Thymus (tissue), 11 donors: Measurements from ENCODE around the gene KRTAP9-4. TPM values are rescaled to one million over a fixed set of nuclear protein-coding genes. Genes with fewer than 3 reads are reported as not detected.
"Not testable (repeated sequence)": the region's sequence is repeated elsewhere in the genome, so short reads cannot be mapped to it uniquely, and the experiment has no call there.

Source experiments
- DNase-seq, 9 donors: peaks; one replicate each; pipeline ENCODE4 v3.0.0-alpha.2; 2013; ENCODE audit warnings: low spot score in 9 of 9, low read depth in 6 of 9, missing footprints in 1 of 9
- H3K27ac ChIP-seq, 2 donors: one replicate each; pipeline ENCODE4 v1.5.1; 2013; ENCODE audit warnings: control low read depth in 1 of 2, low read depth in 1 of 2, low read length in 1 of 2, mild to moderate bottlenecking in 1 of 2, moderate library complexity in 1 of 2
- H3K27me3 ChIP-seq, 2 donors: one replicate each; pipeline ENCODE4 v1.5.1; 2013; ENCODE audit warnings: low read length in 1 of 2; ENCODE audit not compliant: control insufficient read depth in 2 of 2, insufficient read depth in 1 of 2
- H3K36me3 ChIP-seq, 2 donors: one replicate each; pipeline ENCODE4 v1.5.1; 2013; ENCODE audit warnings: low read length in 1 of 2, mild to moderate bottlenecking in 1 of 2, moderate library complexity in 1 of 2; ENCODE audit not compliant: control insufficient read depth in 2 of 2, insufficient read depth in 2 of 2
- H3K4me1 ChIP-seq, 2 donors: one replicate each; pipeline ENCODE4 v1.5.1; 2013; ENCODE audit warnings: low read length in 2 of 2; ENCODE audit not compliant: control insufficient read depth in 2 of 2, insufficient read depth in 2 of 2
- H3K4me3 ChIP-seq, 2 donors: one replicate each; pipeline ENCODE4 v1.5.1; 2013; ENCODE audit warnings: low read length in 2 of 2, control low read depth in 1 of 2, mild to moderate bottlenecking in 1 of 2
- H3K9me3 ChIP-seq, 2 donors: one replicate each; pipeline ENCODE4 v1.5.1; 2013; ENCODE audit warnings: low read length in 1 of 2, mild to moderate bottlenecking in 1 of 2; ENCODE audit not compliant: control insufficient read depth in 2 of 2, insufficient read depth in 1 of 2
- WGBS: extraction: QIAGEN DNeasy Blood & Tissue Kit; methylation state at CpG from one replicate; pipeline ENCODE4 v1.1.7; 2013; 5-methylcytosine and 5-hydroxymethylcytosine counted together
- polyA plus RNA-seq: library from polyadenylated mRNA; stranded (reverse); fragments of 200-250 nt; gene quantifications from one replicate; pipeline ENCODE4 v1.2.3, GENCODE V29; 2013
- total RNA-seq: library from RNA; stranded (reverse); fragments of 120-200 nt; gene quantifications from one replicate; pipeline ENCODE4 v1.2.4, GENCODE V29; 2013
- donor health status: healthy.

Gene KRTAP9-4
- total and polyA plus RNA-seq, 2 donors = 0.05 TPM; not detected in 1

GRCh38 chr17:41258406-41258805 lies 8.9 kb downstream of the KRTAP9-4 start:
- Histone ChIP-seq H3K36me3 (no peaks in the 10 kb centered on the region), H3K9me3 (no peaks in the 10 kb centered on the region), H3K4me1 (no peaks in the 10 kb centered on the region), H3K27ac (no peak overlapping the region), H3K4me3 (no peak overlapping the region), H3K27me3 (no peaks in the 10 kb centered on the region)
- no peak for DNase-seq

- H3K27ac ChIP-seq = no peak overlapping the region
- 95% methylated on average over 2 of the region's 2 CpGs for WGBS
- H3K9me3 ChIP-seq = no peaks in the 10 kb centered on the region
- no peak for DNase-seq
- H3K27me3 ChIP-seq = no peaks in the 10 kb centered on the region
- no peak overlapping the region for H3K4me3 ChIP-seq
- H3K4me1 ChIP-seq = no peaks in the 10 kb centered on the region
- H3K36me3 ChIP-seq = no peaks in the 10 kb centered on the region
Observed at GRCh38 chr17:41263212-41263611, 13.7 kb downstream of the KRTAP9-4 start.

- DNase-seq = no peak
- no peaks in the 10 kb centered on the region for H3K36me3 ChIP-seq
- 94% methylated on average over 3 of the region's 3 CpGs for WGBS
Observed at GRCh38 chr17:41264599-41264998, 15.1 kb downstream of the KRTAP9-4 start.

DNA sequence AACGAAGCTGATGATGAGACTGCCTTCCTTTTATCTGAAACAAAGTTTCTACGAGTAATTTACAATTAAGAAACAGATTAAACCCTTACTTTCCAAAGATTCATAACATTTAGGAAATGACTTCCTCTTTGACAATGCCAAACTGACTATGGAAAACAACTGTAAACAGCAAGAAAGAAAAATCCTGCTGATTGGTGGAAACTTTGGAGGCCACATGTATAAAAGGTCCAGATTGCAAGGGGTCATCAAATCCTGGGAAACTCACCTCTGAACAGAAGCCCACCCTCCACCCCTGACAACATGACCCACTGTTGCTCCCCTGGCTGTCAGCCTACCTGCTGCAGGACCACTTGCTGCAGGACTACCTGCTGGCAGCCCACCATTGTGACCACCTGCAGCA lies 15.6 kb downstream of the KRTAP9-4 start, which contains the start of gene KRTAP9-6:
KRTAP9-6 (plus strand) TSS at position 301 of the 400 bp plus-strand sequence; CDS start at position 301, 0 bp downstream.
- H3K27ac ChIP-seq = no peak within 1 kb of the TSS
- H3K4me3 ChIP-seq = no peak within 1 kb of the TSS
- DNase-seq = no peak
- no peaks in the 10 kb centered on the region for H3K4me1 ChIP-seq
- H3K9me3 ChIP-seq = no peaks in the 10 kb centered on the region
- H3K27me3 ChIP-seq = no peaks in the 10 kb centered on the region
- WGBS = 71% methylated on average over 2 of the region's 2 CpGs
- H3K36me3 ChIP-seq = no peaks in the 10 kb centered on the region

More at GRCh38 chr17:41264599-41264998, 15.1 kb downstream of the KRTAP9-4 start:
- Histone ChIP-seq H3K27me3 (no peaks in the 10 kb centered on the region), H3K27ac (no peak overlapping the region), H3K4me3 (no peak overlapping the region), H3K4me1 (no peaks in the 10 kb centered on the region), H3K9me3 (no peaks in the 10 kb centered on the region)

- no peaks in the 10 kb centered on the region for H3K36me3 ChIP-seq
- no peaks in the 10 kb centered on the region for H3K4me1 ChIP-seq
- DNase-seq = no peak
- no peaks in the 10 kb centered on the region for H3K9me3 ChIP-seq
- no peak overlapping the region for H3K27ac ChIP-seq
- no peaks in the 10 kb centered on the region for H3K27me3 ChIP-seq
- no peak overlapping the region for H3K4me3 ChIP-seq
- WGBS = 93% methylated on average over 3 of the region's 3 CpGs
Observed at GRCh38 chr17:41267711-41268110, 18.2 kb downstream of the KRTAP9-4 start.

DNA sequence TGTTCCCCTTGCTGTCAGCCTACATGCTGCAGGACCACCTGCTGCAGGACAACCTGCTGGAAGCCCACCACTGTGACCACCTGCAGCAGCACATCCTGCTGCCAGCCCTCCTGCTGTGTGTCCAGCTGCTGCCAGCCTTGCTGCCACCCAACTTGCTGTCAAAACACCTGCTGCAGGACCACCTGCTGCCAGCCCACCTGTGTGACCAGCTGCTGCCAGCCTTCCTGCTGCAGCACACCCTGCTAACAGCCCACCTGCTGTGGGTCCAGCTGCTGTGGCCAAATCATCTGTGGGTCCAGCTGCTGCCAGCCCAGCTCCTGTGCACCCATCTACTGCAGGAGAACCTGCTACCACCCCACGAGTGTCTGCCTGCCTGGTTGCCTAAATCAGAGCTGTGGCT lies 21.8 kb downstream of the KRTAP9-4 start:
- DNase-seq, H3K4me1 ChIP-seq, H3K36me3 ChIP-seq, H3K9me3 ChIP-seq, H3K4me3 ChIP-seq, H3K27ac ChIP-seq, H3K27me3 ChIP-seq: not testable (repeated sequence)
- 95% methylated on average over 1 of the region's 1 CpG for WGBS

- no peak for DNase-seq
- Histone ChIP-seq H3K4me1 (no peaks in the 10 kb centered on the region), H3K36me3 (no peaks in the 10 kb centered on the region), H3K27ac (no peak overlapping the region), H3K9me3 (no peaks in the 10 kb centered on the region), H3K27me3 (no peaks in the 10 kb centered on the region), H3K4me3 (no peak overlapping the region)
- 78% methylated on average over 1 of the region's 1 CpG for WGBS
Observed at GRCh38 chr17:41271858-41272257, 22.4 kb downstream of the KRTAP9-4 start.

- H3K27me3 ChIP-seq, H3K9me3 ChIP-seq, DNase-seq, H3K4me1 ChIP-seq, H3K4me3 ChIP-seq, H3K36me3 ChIP-seq, H3K27ac ChIP-seq: not testable (repeated sequence)
- 93% methylated on average over 3 of the region's 3 CpGs for WGBS
Observed at GRCh38 chr17:41275648-41276190, 26.2 kb downstream of the KRTAP9-4 start, which contains the start of gene KRTAP9-7. KRTAP9-7 (plus strand) TSS chr17:41275698; CDS start chr17:41275698, 0 bp downstream.

GRCh38 chr17:41278176-41278955 lies 28.9 kb downstream of the KRTAP9-4 start:
- no peaks in the 10 kb centered on the region for H3K36me3 ChIP-seq
- H3K9me3 ChIP-seq = no peaks in the 10 kb centered on the region
- H3K4me3 ChIP-seq = no peak overlapping the region
- H3K27ac ChIP-seq = no peak overlapping the region
- no peaks in the 10 kb centered on the region for H3K4me1 ChIP-seq
- H3K27me3 ChIP-seq = no peaks in the 10 kb centered on the region
- 96% methylated on average over 3 of the region's 3 CpGs for WGBS
- no peak for DNase-seq
